ENCODE measurements around the gene KLRG1.

- no peak for TF ChIP-seq CTCF (IDR thresholded peaks at IDR 0.05)
- TF ChIP-seq POLR2A (IDR thresholded peaks at IDR 0.05) = no peak
Measured at GRCh38 chr12:9033265-9033887, 44.0 kb downstream of the KLRG1 start.
